ENCODE results near the gene TIGD3. TPM values are rescaled to one million over a fixed set of nuclear protein-coding genes. Genes with fewer than 3 reads are reported as not detected.

Gene TIGD3
- total and polyA plus RNA-seq, 2 of the 13 experiments (the other 11 are each of a cell fraction or from before 2014, with no cell fraction given), result 0.49 to 4.9 TPM

- TF ChIP-seq KDM2A (CRISPR knock-in tag; IDR thresholded peaks at IDR 0.05; ENCODE audit: borderline replicate concordance, low read depth), result peak; percentile 60
- peak; percentile 72; the same call in 1 of the 2 replicates for TF ChIP-seq MAX (IDR thresholded peaks at IDR 0.05)
- TF ChIP-seq ARNT (IDR thresholded peaks at IDR 0.05), result no peak
- no peak for TF ChIP-seq ZNF776 (CRISPR knock-in tag; IDR thresholded peaks at IDR 0.05)
- no peak for TF ChIP-seq ZNF34 (CRISPR knock-in tag; IDR thresholded peaks at IDR 0.05; ENCODE audit: borderline replicate concordance)
- no peak for TF ChIP-seq JARID2 (CRISPR knock-in tag; IDR thresholded peaks at IDR 0.05; ENCODE audit: insufficient replicate concordance)
- TF ChIP-seq PRDM10 (CRISPR knock-in tag; IDR thresholded peaks at IDR 0.05; ENCODE audit: low read depth), result no peak
- no peak for TF ChIP-seq RNF219 (CRISPR knock-in tag; IDR thresholded peaks at IDR 0.05)
- TF ChIP-seq ZNF788 (CRISPR knock-in tag; IDR thresholded peaks at IDR 0.05; ENCODE audit: borderline replicate concordance), result no peak; the same call in 1 of the 2 replicates
- no peak for TF ChIP-seq SRSF1 (optimal IDR thresholded peaks at IDR 0.05; ENCODE audit: low read depth, low read length)
- peak; percentile 39 for TF ChIP-seq ZNF644 (CRISPR knock-in tag; IDR thresholded peaks at IDR 0.05; ENCODE audit: low read depth)
- TF ChIP-seq ZNF337 (CRISPR knock-in tag; IDR thresholded peaks at IDR 0.05; ENCODE audit: borderline replicate concordance, low read depth), result no peak
- no peak for TF ChIP-seq ISX (CRISPR knock-in tag; conservative IDR thresholded peaks at IDR 0.05)
- TF ChIP-seq MEIS2 (CRISPR knock-in tag; IDR thresholded peaks at IDR 0.05), result no peak; the same call in 1 of the 2 replicates
- no peak for TF ChIP-seq ZNF772 (CRISPR knock-in tag; IDR thresholded peaks at IDR 0.05)
- TF ChIP-seq ZFP1 (CRISPR knock-in tag; IDR thresholded peaks at IDR 0.05), result 0 out of 2 replicates have a peak, but pooled peaks have one; percentile 18
- TF ChIP-seq TBL1XR1 (IDR thresholded peaks at IDR 0.05; ENCODE audit: borderline replicate concordance, low read length, partially characterized antibody), result peak; percentile 30
- TF ChIP-seq NR0B2 (CRISPR knock-in tag; IDR thresholded peaks at IDR 0.05), result no peak
- TF ChIP-seq ZBTB21 (CRISPR knock-in tag; IDR thresholded peaks at IDR 0.05), result peak; percentile 19; the same call in 1 of the 2 replicates
- TF ChIP-seq EP300 (IDR thresholded peaks at IDR 0.05; ENCODE audit: low read depth in 2 of 2, low read length in 2 of 2), result peak in 1 of 2 experiments; percentile 88; a peak in 2 of 4 replicates
- TF ChIP-seq EP300 (CRISPR knock-in tag; IDR thresholded peaks at IDR 0.05; ENCODE audit: borderline replicate concordance), result peak; percentile 28; the same call in 1 of the 2 replicates
- peak; percentile 73; the same call in 1 of the 2 replicates for TF ChIP-seq SMYD3 (CRISPR knock-in tag; IDR thresholded peaks at IDR 0.05)
Observed at GRCh38 chr11:65305501-65306268, 48.9 kb upstream of the TIGD3 start (continued).
